Upper lobe of left lung (tissue), 4 donors: ENCODE results near the gene TDRD12.

ENCODE experiments used
- EP300 ChIP-seq, 4 donors: sonication (generic); formaldehyde crosslinking; IDR thresholded peaks; one replicate each; pipeline ENCODE4 v1.5.1; 2017; ENCODE audit warnings: antibody characterized with exemption in 4 of 4, control low read depth in 2 of 4
- POLR2AphosphoS5 ChIP-seq, 2 donors: sonication (generic); formaldehyde crosslinking; IDR thresholded peaks; one replicate each; pipeline ENCODE4 v1.5.1; 2017; ENCODE audit warnings: antibody characterized with exemption in 2 of 2
- TF ChIP-seq, protein P1 (sequence below), 6 experiments: fragments of 450-650 bp in 4 of 6; fragments of 200-600 bp in 2 of 6; sonication (generic) in 2 of 6; IDR thresholded peaks; one replicate each; pipeline ENCODE4 v1.5.1; 2016 to 2019; ENCODE audit warnings: antibody characterized with exemption in 6 of 6

DNA sequence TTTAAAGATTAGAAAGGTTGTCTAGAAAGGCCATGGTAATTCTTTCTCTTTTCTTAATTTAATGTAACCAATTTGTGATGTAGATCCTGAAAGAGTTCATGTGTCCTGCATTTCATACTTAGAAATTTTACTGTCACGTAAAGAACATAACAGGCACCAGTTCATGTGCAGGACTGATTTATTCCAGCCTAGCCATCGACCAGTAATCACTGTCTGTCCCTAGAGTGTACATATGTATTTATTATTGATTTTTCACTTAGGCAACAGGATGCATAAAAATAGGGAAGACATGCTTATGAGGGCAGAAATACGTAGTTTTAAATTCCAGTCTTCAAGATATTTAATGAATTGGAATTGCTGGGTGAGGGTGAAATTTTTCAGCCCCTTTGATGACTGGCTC is 37.6 kb downstream of the TDRD12 start:
- TF ChIP-seq, protein P1, sequence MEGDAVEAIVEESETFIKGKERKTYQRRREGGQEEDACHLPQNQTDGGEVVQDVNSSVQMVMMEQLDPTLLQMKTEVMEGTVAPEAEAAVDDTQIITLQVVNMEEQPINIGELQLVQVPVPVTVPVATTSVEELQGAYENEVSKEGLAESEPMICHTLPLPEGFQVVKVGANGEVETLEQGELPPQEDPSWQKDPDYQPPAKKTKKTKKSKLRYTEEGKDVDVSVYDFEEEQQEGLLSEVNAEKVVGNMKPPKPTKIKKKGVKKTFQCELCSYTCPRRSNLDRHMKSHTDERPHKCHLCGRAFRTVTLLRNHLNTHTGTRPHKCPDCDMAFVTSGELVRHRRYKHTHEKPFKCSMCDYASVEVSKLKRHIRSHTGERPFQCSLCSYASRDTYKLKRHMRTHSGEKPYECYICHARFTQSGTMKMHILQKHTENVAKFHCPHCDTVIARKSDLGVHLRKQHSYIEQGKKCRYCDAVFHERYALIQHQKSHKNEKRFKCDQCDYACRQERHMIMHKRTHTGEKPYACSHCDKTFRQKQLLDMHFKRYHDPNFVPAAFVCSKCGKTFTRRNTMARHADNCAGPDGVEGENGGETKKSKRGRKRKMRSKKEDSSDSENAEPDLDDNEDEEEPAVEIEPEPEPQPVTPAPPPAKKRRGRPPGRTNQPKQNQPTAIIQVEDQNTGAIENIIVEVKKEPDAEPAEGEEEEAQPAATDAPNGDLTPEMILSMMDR (IDR thresholded peaks at IDR 0.05), result no peak
- TF ChIP-seq EP300 (IDR thresholded peaks at IDR 0.05) (no peak), POLR2AphosphoS5 (IDR thresholded peaks at IDR 0.05) (no peak)
